ENCODE measurements around the gene PPP1R16B. TPM values are rescaled to one million over a fixed set of nuclear protein-coding genes. Genes with fewer than 3 reads are reported as not detected.

PPP1R16B gene
- polyA plus RNA-seq, 5 donors = 5.5 to 7.4 (median 7.0) TPM

DNA sequence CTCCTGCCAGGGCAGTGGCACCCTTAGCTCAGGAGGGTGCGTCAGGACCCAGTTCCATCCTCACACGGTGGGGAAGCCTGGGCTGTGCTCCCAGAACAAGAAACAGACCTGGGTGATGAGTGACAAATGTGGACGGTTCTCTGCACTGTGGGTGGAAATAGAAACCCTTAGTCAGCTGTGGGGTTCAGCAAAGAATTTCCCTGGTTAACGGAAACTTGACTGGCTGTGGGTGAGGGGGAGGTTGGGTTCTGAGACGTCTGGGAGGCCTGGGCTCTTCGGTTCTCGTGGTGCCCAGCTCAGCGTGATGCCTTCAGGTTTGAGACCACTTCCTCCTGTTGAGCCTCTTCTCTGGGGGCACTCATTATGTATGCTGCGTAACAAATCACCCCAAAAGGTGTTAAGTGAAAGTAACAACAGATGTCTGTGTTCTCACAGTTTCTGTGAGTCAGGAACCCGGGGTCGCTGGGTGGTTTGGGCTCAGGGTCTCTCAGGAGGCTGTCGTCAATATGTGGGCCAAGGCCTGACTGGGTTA is 67.6 kb downstream of the PPP1R16B start:
- no peak for DNase-seq

DNA sequence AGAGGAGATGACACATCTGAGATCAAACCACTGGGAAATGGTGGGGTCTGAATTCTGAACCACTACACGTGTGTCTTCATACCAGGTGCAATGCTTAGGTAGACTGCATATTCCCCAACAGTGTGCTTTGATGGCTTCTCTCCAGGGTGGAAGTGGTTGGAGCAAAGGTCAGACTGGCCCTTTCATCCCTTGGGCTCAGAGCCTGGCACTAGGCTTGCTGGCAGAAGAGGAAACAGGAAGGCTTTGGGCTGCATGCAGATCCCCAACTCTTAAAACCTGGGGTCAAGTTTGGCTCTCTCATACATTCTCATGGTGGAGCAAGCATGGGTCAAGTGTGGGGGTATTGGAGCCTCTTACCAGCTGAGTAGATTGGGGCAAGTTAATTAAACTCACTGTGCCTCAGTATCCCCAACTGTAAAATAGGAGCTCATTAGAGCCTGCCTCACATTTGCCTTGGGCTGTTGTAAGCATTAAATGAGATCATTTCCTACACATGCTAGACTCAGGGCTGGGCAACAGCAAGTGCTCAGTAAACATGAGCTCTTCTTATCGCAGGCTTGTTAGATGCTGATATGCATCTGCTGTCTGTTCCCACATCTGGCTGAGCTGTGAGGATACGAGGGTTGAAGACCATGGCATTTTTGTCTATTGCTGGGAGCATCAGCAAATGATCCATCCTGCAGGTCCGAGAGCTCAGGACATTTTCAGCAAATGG is 69.1 kb downstream of the PPP1R16B start:
- no peak for DNase-seq

DNA sequence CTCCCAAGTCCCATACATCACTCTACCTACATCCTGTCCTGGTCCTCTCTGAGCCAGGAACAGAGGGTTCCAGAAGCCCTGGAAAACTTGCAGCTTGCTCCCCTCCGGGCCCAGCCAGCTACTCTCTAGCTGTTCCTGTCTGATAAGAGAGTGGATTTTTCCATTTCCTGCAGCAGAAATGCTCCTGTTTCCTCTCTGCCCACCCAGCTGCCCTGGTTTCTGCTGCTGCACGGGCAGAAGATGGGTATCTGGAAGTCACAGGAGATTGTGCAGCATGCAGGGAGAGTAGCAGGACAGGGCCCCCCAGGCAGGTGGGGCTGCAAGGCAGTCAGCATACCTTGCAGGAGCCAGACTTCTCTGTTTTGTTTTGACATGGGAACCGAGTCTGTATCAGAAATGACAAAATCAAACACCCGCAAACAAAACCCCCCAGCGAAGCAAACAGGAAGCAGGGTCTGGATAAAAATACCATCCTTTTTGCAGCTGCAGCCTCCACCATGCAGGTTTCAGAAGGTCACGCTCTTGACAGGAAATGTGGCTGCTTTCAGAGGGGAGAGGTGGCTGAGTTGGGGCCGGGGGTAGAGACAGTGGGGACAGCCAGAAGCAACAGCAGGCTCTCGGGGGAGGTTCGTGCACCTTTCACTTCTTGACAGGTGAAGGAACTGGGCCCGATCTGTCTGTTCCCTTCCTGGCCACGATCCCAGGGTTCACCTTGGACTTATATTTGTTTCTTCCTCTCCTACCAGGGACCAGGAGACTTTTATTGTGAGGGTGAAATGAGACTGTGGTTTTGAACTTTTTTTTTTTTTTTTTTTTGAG is 69.9 kb downstream of the PPP1R16B start:
- DNase-seq = no peak

DNA sequence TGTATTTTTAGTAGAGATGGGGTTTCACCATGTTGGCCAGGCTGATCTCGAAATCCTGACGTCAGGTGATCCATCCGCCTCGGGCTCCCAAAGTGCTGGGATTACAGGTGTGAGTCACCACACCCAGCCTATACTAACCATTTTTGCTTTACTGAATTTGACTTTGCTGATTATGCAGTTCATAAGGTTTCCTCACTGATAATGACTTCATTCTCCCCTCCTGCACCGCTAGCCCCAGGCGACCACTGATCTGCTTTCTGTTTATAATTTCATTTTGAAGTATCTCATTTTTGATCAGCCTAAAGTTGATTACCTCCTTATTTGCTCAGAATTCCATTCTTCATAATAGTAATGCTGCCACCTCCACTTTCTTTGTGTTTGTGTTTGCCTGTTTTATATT is 72.0 kb downstream of the PPP1R16B start:
- DNase-seq = no peak

DNA sequence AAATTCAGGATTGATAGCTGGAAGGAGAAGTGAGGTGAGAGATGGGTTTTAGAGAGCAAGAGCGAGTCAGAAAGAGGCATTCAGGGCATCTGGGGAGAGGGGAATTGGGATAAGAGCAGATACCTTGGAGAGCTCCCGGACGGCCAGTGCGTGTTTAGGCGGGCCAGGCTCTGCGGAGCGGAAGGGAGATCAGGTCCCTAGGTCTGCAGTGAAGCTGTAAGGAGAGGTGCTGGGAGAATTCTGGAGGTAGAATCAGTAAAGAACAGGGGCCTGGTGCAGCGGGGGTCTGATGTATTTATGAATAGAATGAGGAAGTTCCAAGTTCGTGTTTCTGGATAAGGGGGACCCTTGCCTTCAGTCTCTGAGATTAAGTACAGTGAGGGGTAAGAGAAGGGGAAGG is 73.4 kb downstream of the PPP1R16B start:
- no peak for DNase-seq

DNA sequence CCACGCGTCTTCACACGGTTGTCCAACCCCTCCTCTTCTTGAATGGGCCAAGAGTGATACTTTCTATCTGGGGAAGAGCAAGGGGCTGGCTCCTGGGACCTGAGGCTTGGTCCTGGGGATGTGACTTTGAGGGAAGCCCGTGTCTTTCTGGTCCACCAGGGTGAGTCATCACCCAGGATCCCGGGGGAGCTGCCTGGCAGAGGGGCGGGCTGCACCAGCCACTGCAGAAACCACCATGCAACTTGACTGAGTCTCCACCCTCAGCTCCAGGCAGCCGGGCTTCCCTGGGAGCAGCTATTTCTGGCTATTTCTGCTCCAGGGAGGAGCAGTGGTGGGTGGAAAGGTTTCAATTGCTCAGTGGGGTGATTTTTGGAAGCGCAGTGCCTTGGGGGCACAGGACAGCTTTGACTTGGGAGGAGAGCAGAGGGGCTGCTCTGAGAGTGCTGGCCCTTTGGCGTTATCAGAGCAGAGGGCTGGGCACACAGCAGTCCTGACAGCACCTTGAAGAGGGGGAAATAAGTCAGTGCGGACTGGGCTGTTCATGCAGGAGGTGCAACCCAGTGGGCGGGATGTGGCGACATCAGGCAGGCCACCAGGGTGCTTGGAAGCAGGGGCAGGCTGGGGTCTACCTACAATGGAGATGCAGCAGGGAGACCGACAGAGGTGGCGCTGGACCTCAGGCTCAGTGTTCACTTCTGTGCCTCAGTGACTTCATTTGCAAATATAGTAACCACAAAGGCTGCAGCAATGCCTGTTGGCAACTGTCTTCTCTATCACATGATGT is 75.6 kb downstream of the PPP1R16B start:
- no peak for DNase-seq

DNA sequence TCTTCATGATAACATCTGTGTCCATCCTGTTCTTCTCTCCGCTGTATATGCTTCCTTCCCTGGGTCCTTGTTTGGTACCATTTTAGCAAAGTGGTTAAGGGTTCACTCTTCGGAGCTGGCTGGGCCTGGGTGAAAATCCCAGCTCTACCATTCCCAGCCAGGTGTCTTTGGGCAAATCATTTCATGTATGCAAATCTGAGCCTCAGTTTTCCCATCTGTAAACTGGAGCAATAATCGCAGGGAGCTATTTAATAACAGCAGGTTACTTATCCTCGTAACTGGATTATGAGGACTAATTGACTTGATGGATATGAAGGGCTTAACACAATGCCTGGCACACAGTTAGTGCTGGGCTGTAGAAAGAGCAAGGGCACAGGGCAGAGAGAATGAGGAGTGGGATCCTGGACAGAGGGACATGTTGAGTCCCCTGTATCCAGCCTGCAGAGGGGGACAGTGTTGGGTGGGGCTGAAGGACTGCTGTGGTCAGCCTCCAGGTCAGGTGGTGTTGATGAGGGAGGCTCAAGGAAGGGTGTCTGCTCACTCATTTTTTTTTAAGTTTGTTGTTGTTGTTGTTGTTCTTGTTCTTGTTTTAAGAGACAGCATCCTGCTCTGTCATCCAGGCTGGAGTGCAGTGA is 76.4 kb downstream of the PPP1R16B start:
- no peak for DNase-seq

DNA sequence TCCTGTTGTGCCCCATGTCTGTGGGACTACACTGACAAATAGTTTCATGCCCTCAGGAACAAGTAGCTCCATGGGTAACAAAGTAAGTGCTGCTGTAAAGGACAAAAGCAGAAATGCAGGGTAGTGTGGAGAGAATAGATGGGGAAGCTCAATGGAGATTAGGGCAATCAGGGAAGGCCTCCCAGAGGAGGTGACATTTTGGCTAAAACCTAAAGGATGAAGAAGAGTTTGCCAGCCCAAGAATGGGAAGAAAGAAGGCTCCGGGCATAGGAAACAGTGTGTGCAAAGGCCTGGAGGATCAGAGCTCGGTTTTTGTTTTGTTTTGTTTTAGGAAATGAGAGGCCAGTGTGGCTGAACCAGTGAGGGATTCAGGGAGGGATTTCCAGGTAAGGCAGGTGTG is 77.1 kb downstream of the PPP1R16B start:
- DNase-seq = no peak

DNA sequence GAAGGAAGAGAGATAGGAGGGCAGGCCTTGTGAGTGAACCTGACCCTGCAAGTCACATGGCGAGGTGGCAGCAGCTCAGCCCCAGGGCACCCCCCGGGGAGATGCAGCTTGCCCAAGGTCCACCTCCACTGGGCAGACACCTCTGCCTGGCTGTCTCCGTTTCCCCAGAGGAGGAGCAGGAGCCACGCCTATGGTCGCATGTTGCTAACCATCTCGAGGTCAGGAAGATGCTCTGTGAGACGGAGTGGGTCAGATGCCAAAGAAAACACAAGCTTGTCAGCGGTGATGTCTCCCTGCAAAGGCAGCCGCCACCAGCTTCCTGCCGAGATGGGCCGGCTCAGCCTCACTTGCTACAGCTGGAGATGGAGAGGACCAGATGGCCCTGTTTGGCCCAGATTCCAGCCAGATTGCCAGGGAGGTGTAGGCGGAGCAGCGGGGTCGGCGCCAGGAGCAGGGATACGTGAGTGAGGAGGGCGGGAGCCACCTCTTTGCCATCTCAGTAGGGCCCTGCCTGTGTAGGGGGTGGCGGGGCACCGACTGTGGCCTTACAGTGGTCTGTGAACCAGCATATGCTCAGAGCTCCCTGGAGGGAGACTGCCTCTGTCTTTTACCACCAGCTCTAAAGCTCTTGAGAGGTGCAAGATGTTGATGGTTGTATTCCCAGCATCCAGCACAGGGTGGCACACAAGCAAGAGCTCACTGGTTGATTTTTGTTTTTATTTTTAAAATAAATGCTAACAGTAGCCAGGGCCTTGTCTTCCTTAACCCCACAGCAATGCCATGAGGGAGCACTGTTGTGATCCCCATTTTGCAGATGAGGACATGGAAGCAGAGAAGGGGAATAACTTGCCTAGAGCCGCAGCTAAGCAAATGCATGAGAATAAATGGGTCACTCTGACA is 77.8 kb downstream of the PPP1R16B start:
- DNase-seq = no peak

DNA sequence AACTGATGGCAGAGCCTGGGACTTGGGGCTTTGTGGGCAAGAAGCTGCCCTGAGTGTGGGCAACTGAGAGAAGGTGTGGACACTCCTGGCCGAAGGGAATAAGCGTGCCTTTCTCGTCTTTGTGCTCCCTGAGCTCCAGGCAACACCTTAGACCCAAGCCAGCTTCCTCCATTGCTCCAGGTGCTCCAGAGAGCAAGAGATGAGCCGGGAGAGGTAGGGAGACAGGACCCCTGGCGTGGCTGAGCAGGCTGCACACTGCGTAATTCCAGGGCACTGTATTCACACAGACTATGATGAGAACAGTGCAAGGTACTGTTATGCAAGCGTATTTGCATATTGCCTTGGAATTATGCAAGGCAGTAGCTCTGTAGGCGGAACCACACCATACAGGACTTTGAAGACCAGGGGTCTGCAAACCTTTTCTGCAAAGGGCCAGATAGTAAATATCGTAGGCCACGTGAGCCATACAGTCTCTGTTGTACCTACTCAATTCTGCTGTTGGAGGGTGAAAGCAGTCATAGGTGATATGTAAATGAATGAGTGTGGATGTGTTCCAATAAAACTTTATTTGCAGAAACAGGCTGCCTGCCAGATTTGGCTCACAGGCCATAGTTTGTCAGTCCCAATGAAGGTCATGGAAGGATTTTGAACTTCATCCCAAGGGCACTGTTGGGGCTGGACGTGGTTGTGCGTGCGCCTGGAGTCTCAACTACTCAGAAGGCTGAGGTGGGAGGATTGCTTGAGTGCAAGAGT is 78.7 kb downstream of the PPP1R16B start:
- DNase-seq = no peak

DNA sequence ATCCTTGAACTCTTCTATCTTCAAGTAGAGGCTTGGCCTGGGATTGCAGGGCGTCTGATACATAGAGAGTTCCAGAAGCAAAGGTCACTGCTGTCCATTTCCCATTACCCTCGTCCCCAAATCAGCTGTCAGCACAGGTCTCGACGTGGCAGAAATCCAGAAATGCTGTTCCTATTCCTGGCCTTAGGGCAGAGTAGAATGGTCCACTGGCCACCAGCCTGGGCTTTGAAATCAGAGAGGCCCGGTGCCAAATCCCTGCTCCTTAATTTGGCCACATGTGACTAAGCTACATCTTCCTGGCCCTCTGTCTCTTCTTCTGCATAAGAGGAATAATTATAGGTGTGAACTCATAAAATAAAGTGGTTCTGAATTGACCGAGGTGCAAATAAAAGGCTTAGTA is 79.9 kb downstream of the PPP1R16B start:
- no peak for DNase-seq

DNA sequence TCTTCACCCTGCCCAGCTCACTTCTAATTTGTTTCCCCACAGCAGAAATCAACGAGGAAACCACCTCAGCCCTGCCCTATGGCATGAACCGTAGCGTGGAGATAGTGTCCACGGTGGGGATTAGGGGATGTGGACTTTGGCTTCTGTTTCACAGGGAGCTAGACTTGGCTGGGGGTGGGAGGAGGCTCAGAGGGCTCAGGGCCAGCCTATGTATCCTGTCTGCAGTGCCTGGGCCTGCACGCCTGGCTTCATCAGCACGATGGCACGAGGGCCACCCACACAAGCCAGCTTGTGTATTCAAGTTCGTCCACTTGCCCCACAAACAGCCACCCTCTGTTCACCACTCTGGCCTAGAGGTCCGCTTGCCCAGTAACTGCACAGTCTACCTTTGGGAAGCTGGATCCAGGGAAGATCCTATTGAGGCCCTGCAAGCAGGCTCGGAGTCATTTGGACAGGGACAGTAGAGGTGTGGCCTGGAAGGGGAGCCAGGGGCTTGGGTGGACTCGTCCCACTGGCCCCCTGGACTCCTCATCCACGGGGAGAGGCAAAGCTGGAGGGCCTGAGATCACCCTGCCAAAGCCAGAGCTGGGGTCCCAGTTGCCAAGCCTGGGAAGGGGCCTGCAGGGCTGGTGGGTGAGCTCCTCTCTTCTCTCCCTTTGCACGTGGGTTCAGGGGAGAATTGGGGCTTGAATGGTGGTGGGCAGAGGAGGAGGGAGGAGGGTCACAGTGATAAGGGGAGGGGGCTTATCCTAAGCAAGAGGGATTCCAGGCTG is 82.7 kb downstream of the PPP1R16B start:
- no peak for DNase-seq

DNA sequence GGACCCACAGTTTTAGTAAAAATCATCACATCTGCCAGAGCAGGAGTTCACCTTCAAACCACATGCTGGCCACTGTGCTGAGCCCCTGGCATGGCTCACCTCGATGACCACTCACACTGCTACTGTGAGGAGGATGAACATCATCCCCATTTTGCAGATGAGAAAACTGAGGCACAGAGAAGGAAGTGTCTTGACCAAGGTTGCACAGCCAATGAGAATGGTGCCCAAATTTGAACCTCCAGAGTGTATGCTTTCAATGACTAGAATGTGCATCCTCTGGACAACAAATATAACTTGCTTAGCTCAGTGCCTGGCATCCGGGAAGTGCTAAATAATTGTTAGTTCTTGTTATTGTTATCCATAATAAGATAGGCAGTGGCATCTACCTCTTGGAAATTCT is 83.6 kb downstream of the PPP1R16B start:
- DNase-seq = no peak

DNA sequence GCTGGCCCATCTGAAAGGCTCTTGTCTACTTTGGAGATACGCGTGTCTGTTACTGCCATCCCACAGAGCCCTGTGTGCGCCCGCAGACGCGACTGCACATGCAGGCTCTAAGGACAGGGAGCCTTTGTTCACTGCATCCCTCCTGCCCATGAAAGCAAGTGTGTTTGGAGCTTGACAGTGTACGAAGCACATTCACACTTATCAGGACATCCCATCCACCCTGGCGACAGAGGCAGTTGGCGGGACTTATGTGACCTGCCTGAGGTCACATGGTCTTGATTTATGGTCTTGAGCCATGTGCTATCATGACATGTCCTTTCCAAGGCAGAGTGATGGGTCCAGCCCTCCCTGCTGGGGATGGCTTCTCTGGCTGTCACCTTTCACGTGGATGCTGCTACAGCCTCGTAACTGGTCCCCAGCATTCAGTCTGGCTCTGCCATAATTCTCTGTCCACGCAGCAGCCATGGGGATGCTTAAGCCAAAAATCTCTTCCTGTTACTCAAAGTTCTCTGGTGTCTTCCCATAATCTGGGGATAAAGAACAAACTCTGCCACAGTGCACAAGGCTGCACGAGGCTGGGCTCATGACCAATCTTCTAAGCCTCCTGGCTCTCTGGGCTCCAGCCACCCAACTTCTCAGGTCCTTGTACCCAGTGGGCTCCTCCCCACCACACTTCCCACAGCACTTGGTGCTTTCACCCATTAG is 84.4 kb downstream of the PPP1R16B start:
- DNase-seq = no peak

DNA sequence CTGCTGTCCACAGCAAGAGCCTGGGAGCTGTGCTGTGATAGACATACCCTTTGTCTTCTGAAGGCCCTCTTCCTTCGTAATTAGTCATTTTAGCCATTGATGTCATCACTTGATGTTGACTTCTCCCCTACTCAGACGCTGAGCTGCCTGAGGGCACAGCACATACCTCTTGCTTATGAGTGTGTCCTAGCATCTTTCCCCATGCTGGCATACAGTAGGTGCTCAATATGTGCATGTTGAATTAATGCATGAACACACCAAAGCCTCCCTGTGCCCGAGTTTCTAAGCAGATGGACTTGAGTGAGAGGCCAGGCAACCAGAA is 85.0 kb downstream of the PPP1R16B start:
- no peak for DNase-seq

DNA sequence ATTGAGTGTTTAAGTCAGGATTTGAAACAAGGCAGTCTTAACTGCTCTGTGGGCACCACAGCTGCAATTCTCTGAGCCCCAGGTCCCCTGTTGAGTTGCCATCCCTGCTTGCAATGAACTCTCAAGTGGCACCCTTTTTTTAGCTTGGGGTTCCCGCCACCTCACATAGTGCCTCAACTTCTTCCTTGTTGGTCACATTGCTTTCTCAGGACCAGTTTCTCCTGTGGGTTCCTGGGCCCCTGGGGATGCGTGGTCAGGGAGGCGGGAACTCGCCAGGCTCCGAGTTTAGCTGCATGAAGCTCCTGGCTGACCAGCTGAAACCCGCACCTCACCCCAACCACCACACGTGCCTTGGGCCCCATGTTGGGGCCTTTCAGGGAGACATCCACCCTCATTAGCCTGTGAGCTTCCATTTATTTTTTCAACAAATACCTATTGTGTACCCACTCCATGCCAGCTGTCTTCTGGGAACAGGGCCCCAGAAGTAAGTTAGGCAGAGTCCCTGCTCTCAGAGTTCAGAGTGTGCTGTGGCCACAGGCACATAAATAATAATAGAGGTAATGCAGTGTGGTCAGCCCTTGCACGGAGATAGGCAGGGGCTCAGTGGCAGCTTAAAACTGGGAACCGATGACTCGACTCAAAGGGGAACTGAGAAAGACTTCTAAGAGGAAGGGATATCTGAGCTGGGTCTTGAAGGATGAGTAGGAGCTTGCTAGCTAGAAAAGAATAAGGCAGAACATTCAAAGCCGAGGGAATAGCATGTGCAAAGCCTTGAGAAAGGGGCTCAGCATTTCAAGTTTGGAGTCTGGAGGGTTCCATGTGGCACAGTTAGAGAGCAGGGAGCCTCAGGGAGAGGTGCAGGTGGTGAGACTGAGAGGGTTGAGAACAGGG is 86.8 kb downstream of the PPP1R16B start:
- DNase-seq = no peak

DNA sequence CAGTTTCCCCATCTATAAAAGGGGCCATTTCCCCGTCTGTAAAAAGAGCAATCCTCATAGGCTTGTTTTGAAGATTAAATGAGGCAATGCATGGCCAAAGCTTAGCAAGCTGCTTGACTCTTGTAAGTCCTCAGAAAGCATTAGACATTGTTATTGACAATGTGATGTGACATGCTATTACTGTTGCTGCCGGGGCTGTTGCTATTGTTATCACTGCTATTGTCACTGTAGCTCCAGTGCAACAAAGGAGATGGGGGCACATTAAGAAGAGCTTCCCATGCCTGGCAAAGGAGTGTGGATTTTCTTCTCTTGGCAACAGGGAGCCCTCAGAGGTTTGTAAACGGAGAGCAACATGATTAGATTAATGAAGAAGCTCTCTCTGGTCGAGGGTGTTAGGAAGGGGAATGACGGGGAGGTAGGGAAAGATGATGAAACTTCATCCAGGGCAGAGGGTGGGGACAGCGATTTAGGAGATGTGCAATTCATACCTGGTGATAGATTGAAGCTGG is 87.6 kb downstream of the PPP1R16B start:
- no peak for DNase-seq

Measured in right lung (tissue), 5 donors.